Renal cortical epithelial cell (primary cell): ENCODE measurements around the gene SH3GL3. TPM values are rescaled to one million over a fixed set of nuclear protein-coding genes. Genes with fewer than 3 reads are reported as not detected.

Experiments used
- DNase-seq: peaks from one replicate; pipeline ENCODE4 v3.0.0-alpha.2; 2011; ENCODE audit warnings: low read depth
- total RNA-seq: library from RNA; depleted of rRNA; stranded (reverse); fragments of >200 nt; gene quantifications from 2 replicates; pipeline ENCODE4 v1.2.3, GENCODE V29; 2014

SH3GL3 gene
- total RNA-seq, 1 donor from 2014 or later: 0.35 TPM

DNA sequence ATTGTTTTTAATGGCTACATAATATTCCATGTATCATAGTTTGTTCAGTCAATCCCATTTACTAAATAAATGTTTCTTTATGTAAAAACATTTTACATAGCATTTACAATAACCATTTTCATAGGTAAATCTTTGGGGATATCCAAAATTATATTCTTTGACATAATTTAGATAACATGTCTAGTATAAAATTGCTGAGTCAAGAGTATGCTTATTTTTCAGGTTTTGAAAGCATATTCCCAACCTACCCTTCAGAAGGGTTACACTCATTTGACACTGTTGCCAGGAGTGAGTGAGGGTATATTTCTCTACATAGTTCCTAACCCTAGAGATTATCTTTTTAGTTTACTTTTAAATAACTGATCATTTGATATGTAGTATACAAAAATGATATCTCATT lies 122.2 kb downstream of the SH3GL3 start:
- DNase-seq: no peak

DNA sequence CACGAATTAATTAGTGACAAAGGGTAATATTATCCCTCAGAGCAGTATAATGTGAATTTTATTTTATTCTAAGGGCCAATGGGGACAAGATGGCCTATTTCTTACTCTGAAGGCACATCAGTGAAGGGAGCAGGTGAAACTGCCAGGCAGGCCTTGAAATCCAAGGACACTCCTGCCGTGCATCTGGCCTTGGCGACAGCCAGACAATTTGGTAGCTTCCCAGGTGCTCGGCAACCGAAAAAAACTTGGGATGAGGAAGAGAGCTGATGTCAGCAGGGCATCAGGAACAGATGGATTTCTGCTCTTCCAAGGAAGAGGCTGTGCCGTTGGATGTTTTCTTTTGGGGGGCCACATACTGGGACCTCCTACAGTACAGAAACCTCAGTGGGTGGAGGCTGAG lies 123.6 kb downstream of the SH3GL3 start:
- DNase-seq: no peak

DNA sequence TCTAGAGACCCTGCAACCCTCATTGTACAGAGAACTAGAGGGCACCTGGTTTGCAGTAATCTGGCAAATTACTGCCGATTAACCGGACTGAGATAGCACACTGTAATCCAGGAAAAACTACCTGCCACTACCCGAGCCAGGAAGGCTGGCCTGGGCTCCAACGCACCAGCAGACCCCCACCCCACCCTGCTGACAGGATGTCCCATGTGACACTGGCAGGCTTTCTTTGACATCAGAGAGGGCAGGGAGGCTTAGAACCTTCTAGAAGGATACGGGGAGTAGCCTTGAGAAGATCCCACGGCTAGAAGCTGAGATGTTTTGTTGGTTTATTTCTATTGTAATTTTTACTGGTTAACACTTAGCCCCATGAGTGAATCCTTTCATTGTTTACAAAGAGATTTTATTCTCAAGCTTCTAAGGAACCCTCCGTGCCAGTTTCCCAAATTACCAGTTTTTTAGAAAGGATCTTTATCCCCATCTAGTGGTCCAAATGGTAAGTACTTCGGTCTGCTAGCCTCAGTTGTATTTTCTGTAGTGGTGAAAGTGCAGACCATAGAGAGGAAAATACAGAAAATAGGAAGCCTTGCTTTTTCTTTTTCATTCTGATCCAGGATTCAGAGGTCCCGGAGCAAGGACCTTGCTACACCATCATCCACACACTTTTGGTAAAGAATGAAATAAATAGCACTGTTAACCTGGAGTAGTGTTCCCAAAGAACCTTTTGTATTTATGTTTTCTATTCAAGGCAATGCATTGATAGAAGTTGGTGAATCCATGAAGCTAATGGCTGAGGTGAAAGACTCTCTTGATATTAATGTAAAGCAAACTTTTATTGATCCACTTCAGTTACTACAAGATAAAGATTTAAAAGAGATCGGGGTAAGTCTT lies 124.9 kb downstream of the SH3GL3 start:
- DNase-seq: peak; percentile 19

DNA sequence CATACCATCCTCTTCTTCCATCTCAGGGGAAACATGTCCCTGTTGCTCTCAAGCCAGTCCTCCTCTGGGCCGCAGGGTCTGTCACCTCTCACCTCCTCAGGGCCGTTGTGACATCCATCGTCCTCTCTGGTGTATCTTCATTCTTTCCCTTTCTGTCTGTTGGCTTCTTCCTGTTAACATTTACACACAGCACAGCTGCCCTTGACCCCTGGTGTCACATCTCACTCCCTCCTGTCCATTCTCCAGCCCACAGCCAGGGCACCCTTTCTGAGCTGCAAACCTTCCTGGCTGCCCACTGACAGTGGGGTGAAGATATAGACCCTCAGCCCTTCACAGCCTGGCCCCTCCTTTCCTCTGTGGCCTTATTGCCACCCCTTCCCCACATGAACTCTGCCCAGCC lies 127.2 kb downstream of the SH3GL3 start:
- no peak for DNase-seq

DNA sequence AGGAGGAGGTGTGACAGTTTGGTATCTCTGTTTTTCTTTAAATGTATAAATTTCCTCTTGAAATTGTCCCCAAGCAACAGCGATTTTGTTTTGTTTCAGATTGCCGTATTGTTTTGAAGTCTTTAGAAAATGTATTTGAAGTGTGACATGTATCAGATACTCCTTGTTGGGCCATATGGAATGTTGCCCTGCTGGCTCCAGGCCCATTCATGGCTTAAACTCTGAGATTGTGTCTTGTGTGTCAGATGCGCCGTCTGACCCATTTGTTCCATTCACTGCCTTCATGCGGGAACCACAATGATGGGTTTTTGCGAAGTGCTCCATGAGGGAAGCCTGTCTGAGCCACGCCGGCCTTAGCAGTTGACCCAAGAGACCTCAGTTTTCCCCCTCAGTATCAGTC lies 131.6 kb downstream of the SH3GL3 start:
- no peak for DNase-seq

DNA sequence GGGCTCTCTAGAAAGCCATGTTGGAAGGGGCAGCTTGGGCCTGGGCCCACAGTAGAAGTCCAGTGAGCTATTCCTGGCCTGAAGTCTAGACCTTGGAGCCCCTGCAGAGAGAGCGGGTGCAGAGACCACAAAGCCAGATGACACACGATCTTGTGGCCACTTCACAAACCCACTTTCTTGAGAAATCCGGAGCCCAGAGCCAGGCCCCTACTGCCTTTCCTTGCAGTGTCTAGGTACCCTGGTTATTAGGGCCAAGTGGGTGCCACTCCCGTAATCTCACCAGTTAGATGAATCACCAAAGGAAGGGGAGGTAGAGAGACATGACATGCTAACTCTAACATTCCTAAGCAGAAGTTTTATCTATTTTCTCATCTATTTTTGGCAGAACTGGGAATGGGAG lies 134.2 kb downstream of the SH3GL3 start:
- no peak for DNase-seq

DNA sequence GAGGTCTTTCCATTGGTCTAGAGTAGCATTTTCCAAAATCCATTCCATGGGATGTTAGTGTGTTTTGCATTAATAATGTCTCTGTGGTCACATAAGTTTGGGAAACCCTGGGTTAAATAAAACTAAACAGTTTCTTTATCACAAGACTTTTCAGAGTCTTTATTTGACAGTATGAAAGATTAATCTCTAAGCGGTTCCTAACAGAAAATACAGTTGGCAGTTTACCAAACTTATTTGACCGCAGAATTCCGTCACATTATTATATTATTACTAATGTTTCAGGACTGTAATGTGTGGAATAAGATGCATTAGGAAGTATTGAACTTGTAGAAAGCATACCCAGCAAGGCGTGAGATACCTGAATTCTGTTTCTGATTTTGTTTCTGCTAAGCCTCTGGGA lies 135.2 kb downstream of the SH3GL3 start:
- no peak for DNase-seq

DNA sequence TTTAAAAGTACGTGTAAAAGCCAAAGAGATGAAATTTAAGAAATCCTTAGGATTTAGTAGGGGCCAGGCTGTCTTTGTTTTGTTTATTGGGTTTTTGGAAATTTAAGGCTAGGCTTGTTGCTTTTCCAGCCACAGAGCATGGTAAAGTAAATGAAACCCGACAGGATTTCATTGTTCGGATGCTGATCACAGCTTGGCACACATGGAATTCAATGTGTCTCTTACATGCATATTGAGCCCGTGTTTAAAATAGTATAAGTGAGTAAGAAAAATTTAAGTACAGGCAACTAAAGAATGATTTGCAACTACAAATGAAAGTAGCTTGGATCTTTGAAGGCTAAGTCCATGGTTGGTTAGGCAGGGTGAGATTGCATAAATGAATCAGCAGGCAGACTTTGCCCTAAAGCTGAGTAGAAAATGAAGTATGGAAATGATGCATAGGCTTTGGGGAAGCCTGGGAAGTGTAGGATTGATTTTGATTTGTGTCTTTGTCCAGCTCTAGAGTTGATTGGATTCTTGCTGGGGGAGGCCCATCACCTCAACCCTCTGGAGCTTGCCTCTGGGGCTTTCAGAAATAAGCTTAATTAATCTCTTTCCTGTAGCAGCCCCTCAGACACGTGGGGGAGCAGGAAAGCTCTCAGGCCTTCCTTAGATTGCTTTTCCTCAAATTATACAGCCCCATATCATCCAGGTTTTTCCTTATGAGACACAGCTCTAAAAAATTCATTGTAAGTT lies 138.6 kb downstream of the SH3GL3 start:
- peak; percentile 74 for DNase-seq

DNA sequence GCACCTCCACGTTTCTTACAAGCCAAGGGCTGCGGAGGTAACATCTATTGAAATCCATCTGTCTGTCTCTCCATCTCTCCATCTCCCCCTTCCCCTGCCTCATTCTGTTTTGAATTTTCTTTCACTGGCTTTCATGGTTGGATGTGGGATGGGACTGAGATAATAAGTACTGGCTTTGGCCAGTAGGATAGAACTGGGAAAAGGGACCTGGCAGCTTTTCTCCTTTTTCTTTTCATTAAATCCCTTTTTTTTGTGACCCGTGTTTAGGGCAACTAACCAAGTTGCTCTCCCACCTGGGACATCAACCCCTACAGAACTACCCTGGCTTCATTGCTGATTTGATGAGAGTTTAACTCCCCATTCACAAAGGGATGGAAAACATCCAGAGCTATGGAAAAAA lies 139.9 kb downstream of the SH3GL3 start:
- DNase-seq: no peak

DNA sequence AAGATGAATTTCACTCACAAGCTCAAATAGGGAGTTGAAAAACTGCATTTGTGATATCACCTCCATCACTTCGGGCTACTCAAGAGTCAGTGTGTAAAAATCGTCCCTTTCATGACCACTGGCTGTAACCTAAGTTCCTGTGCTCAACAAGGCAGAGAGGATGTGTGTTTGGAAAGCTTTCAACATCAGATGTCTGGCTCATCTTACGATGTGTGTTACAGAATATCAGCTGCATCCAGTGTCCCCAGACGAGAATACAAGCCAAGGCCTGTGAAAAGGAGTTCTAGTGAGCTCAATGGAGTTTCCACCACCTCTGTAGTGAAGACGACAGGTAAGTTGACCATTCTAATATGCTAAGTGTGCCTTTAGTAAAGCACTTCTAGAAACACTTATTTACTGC lies 141.3 kb downstream of the SH3GL3 start:
- no peak for DNase-seq

DNA sequence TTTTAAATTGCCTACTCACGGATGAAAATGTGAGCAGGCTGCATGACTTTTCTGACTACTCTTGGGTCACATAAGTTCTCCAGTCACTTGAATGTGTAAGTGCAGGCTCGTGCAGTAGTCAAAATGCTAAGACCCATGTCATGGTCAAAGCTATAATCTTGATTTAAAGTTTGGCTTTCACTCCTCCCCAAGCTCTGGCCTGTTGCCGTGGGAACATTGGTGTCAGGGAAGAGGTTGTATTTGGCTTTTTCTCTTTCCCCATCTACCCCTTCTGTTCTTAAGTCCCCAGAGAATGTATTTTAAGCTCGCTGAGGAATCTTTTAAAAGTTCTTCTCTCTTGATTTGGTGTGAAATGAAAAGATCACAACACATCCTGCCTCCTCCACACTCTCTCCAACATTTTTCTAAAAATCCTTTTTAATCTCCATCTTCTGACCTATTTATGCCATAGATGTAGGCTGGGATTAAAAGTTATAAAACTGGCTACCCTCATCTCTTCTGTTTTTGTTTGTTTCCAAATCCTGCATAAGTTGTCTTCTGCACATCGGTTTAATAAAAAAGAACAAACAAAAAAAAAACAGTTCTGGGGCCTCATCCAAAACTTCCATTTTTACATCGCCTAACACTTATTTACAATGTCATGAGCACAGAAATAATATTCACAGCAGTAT lies 145.4 kb downstream of the SH3GL3 start:
- DNase-seq: no peak

DNA sequence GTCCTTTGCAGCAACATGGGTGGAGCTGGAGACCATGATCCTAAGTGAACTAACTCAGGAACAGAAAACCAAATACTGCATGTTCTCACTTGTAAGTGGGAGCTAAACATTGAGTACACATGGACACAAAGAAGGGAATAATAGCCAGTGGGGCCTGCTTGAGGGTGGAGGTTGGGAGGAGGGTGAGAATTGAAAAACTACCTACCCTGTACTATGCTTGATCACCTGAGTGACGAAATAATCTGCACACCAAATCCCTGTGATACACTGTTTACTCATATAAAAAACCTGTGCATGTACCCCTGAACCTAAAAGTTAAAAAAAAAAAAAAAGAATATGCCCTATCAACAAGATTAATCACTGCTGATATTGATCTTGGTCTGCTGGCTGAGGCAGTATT lies 148.1 kb downstream of the SH3GL3 start:
- no peak for DNase-seq

DNA sequence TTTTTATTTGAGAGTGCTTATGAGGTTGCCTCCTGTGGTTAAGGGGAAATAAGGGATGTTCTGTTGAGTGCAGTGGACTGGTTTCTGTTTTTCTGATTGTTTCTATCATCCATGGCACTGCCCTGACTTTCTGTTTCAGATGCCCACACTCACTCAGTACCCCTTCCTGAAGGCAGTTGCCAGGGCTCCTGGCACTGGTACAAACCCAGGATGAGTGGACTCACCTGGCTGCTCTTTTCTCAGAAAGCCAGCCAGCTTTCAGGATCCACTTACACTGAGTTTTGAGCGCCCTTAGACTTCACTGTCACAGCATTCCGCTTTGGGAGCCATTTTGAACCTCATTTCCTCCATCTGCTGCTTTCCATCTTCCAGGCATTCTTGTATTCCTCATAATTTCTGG lies 150.9 kb downstream of the SH3GL3 start:
- no peak for DNase-seq

DNA sequence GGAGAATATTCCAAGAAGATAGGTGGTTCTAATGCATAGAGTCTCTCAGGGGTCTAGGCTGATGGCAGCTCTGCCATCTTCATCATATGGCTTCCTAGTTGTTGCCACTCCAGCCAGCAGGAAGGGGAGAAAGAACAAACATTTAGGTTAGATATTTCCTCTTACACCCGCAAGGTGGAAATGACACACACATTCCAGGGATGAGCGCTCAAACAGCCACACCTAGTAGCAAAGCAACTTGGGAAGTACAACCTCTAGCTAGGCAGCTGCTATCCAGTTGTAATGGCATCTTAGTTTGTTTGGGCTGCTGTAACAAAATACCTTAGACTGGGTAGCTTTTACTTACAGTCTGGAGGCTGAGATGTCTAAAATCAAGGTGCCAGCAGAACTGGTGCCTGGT lies 154.9 kb downstream of the SH3GL3 start:
- peak; percentile 15 for DNase-seq

DNA sequence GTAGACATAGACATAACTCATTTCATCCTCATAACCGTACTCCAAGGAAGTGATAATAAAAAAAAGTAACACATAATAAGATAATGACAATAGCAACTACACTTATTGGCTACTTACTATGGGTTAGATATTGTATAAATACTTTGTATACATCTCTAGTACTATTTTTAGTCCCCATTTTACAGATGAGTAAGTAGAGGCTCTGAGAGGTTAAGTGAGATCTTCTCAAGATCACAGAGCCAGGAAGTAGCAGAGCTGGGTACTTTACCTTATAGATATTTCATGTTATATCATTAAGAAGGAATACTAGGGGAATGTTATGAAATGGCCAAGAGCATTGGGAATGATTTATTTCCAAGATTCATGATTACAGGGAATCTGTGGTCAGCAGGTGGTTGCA lies 157.4 kb downstream of the SH3GL3 start:
- no peak for DNase-seq

DNA sequence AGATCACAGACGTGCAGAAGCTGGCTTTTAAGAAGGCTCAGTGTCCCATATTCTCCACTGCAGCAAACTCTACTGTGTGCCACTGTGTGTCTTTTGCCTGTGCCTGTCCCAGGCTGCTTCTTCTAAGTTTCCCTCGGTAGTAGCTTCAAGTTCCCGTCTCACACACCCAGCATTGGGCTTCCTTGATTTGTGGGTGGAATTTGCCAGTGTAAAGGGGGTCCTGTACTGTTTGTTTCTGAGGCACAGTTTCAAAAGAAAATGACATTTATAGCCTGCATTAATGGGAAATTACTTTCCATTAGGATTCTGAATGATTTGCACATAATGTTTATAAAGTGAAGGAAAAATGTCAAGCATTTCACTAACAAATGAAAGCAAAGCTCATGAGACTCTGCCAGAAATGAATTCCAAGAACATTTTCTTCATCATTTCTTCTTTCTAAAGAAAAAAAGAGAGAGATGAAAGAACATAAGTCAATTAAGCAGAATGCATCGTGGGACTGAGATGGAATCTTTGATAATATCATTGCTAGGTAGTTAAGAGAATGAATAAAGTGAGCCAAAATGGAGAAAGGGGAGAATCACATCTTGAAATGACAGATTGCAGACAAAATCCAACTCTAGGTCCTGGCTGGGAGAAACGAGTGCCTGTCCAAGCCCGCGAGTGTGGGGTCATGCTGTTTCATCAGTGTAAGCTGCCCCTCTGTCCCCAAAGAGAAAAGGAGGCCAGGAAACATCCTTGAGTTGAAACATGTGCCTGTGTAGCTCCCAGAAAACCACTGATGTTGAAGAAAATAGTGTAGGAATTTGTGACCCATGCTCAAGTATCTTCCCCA lies 158.2 kb downstream of the SH3GL3 start:
- no peak for DNase-seq

DNA sequence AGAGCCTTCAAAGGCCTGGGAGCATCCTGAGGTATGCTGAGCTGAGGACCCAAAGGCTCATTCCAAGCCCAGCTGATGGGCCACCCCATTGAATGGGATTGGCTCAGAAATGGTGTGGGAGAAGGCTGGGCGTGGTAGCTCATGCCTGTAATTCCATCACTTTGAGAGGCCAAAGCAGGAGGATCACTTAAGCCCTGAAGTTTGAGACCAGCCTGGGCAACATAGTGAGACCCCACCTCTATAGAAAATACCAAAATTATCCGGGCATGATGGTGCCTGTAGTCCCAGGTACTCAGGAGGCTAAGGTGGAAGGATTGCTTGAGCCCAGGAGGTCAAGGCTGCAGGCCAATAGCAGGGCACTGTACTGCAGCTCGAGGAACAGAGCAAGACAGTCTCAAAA lies 163.0 kb downstream of the SH3GL3 start:
- no peak for DNase-seq

DNA sequence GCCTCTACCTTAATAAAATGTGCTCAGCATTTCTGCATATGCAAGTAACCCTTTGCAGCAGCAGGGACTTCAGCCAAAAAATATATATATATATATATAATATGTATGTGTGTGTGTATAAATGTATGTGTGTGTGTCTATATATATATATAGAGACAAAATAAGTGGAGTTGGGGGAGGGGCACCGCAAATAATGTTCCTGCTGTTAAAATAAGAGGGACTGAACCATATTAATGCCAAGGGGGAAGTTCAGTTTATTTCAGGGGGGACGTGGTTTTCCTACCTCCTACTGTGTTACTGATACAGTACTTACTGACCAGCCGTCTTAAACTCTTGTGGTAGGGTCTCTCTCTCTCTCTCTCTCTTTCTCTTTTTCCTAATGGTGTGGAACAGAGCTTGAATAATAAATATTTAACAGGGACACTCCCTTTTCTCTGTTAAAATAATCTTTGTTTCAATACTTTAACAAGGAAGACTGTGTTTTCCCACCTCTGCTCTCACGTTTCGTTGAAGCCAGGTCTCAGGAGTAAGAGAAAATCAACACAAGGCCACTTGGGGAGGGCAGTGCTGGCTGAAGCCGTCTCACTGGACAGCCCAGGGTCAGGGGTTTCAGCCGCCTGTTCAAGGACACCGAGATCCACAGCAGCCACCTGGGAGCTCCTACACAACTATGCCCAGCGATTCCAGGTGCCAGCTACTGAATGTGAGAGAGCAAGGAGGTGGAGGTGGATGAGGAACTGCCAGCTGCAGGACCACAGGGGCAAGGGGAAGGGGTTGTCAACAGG lies 164.0 kb downstream of the SH3GL3 start:
- DNase-seq: peak; percentile 73

DNA sequence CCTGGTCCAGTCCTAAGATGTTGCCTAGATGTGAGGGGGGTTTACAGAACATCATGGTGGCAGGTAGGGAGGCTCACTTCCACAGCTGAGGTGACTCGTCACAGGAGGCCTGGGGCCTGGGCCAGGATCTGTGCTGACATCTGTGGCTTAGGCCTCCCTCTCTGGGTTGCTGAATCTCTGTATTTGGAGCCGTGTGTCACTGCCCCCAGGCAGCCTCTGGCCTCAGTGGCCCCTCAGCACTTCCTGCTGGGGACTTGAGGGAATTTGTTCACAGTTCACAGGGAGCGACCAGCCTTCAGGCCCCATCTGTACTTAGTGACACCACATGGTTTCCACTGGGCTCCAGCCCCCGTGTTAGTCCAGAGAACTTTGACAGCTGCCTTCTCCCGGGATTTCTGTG lies 165.1 kb downstream of the SH3GL3 start:
- peak; percentile 16 for DNase-seq

DNA sequence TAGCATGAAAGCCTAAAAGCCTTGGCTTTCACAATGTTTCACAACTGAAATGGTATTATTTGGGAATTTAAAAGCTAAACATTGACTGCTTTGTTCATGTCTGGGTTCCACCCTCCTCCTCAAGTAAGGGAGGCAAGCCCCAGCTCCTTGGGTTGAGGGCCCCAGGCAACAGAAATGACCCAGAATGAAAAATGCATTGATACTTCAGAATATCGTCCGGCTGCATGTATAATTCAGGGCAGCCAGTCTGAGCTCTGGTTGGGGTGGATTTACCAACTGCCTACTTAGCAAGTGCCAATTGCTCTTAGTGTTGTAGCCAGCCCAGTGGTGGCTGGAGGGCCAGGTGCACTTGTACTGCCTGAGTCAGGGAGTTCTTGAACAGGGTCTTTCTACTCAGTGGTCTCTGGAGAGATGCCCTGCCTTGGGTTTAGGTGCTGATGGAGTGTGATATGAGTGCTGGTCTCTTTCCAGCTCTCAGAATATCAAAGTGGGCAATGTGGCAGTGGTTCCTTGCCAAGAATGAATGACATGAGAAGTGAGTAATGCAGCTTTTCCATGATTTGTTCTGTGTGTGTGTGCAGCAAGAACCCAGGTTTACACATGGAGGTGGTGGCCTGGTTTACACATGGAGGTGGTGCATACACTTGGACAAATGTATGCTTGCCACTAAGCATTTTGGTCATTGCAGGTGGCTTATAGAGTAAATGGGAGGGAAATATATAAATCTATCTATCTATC lies 165.9 kb downstream of the SH3GL3 start:
- peak; percentile 54 for DNase-seq
